GM12801 (cell line): Measurements from ENCODE around the gene ZBTB14.

Source experiments
- TF ChIP-seq, protein P1 (sequence below): IDR thresholded peaks from one replicate; pipeline ENCODE4 v1.5.1; 2011; ENCODE audit warnings: control low read depth; ENCODE audit not compliant: insufficient read length; ENCODE audit errors: extremely low read depth

Gene ZBTB14

GRCh38 chr18:5295231-5295920, at the start of gene ZBTB14:
Gene ZBTB14 (minus strand): TSS chr18:5295726. CDS start chr18:5293246, 2,480 bp downstream.
- TF ChIP-seq, protein P1, sequence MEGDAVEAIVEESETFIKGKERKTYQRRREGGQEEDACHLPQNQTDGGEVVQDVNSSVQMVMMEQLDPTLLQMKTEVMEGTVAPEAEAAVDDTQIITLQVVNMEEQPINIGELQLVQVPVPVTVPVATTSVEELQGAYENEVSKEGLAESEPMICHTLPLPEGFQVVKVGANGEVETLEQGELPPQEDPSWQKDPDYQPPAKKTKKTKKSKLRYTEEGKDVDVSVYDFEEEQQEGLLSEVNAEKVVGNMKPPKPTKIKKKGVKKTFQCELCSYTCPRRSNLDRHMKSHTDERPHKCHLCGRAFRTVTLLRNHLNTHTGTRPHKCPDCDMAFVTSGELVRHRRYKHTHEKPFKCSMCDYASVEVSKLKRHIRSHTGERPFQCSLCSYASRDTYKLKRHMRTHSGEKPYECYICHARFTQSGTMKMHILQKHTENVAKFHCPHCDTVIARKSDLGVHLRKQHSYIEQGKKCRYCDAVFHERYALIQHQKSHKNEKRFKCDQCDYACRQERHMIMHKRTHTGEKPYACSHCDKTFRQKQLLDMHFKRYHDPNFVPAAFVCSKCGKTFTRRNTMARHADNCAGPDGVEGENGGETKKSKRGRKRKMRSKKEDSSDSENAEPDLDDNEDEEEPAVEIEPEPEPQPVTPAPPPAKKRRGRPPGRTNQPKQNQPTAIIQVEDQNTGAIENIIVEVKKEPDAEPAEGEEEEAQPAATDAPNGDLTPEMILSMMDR = no peak

DNA sequence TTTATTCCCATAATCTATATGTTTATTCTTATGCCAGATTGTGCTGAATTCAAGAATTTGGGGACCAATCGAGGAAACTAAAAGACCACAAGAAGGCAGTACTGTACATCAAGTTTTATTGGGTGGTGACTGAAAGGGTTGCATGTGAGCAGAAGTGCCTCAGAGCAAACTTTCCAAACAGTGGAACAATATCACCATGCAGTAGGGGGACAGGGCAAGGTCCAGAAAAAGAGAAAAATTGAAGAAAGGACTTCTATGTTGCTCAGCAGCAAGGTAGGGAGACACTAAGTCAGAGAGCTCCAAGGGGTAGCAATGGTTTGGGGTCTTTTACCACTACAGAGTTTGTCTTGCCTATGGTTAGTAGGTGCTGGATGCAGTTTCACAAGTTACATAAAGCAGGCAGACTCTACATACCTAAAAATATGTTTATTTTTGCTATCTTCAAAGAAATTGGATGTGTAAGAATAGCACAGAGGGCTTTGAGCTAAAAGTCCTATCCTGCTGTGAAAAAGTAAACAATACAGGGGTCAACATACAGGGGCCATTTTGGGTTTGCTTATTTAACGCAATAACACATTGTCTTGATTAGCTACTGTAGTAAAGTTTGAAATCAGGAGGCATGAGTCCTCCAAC, 43.8 kb upstream of the ZBTB14 start:
- TF ChIP-seq, protein P1 = no peak

DNA sequence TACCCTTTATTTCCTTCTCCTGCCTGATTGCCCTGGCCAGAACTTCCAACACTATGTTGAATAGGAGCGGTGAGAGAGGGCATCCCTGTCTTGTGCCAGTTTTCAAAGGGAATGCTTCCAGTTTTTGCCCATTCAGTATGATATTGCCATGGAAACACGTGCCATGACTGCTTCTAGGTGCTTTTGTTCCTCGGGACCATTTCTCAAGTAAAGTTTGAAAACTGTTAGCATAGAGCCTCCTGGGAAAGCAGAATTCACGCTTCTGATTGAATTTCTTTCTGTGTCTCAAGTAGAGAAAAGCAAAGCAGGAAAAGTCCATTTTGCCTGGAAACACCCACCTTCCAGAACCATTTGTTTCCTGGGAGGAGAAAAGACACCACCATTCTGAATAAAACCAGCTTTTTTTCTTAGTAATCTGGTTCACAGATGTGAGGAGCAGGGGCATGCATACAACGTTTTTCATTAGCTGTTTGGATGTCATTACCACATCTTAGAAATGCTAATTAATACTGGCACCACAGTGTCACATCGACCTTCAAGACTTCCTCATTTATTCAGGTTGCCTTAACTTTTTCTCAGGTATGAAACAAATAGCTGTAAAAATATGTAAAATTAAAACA, 39.0 kb upstream of the ZBTB14 start:
- TF ChIP-seq, protein P1 = no peak

- TF ChIP-seq, protein P1 = no peak
Measured at GRCh38 chr18:5318061-5318700, 22.7 kb upstream of the ZBTB14 start.

DNA sequence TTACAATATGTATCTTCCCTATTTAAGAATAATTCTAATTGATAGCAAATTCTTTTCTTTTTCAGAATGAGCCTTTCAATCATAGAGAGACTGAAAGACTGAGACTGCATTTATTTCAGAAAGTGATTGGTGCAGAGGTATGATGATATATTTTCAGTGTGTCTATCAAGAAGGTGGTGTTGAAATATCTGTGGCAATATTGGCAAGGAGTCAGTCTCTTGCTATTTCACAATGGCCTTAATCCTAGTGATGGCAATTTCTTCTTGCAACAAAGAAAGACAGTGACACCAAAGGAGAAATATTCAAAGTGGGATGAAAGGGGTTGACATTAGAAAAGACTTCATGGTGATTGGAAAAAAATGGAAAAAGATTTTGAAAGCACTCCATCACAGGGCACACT, 21.7 kb upstream of the ZBTB14 start:
- TF ChIP-seq, protein P1 = no peak

- TF ChIP-seq, protein P1 = no peak
Measured at GRCh38 chr18:5315838-5316237, 20.3 kb upstream of the ZBTB14 start.

DNA sequence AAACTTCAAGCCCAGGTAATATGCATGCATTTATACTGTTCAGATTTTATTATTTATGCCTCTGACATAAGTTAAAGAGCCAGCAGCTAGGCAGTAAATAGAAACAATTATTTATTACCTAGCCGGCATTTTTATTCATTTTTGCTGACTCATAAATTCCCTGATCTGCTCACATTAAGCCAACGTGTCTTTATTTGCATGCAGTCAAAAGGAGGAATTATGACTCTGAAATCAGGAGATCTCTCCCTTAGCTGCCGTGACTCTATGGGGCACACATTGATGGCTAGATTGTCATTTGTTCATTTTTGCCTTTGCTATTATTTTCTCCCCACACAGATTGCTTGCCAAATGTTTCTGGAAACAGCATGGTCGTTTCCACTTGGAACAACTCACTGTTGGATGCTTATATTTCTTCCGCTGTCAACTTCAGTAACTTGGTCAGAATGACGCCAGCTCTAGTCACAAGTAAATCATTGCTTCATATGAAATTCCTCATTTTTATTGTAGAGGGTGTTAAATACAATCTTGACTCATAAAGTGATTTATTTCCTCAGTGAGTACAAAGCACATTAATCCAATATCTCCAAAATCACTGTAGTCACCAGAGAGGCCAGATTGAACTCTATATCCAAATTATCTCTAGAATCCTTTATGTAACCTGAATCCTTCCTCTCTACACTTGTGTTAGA, 15.9 kb upstream of the ZBTB14 start:
- TF ChIP-seq, protein P1 = no peak
